CD4-positive, alpha-beta T cell treated with Interleukin-21 for 1 hour (primary cell): Measurements from ENCODE around the gene RPS10.
A peak's percentile ranks its signal among the peaks of the same experiment; 100 is the strongest.

Experiments
- DNase-seq: peaks from one replicate; pipeline ENCODE4 v3.0.0-alpha.2; 2020

RPS10 gene

GRCh38 chr6:34425498-34426410 is at the start of gene RPS10:
Gene RPS10, minus strand, starts transcription at chr6:34426069. Its CDS starts 848 bp downstream, at chr6:34425221.
- peak; percentile 91 for DNase-seq

DNA sequence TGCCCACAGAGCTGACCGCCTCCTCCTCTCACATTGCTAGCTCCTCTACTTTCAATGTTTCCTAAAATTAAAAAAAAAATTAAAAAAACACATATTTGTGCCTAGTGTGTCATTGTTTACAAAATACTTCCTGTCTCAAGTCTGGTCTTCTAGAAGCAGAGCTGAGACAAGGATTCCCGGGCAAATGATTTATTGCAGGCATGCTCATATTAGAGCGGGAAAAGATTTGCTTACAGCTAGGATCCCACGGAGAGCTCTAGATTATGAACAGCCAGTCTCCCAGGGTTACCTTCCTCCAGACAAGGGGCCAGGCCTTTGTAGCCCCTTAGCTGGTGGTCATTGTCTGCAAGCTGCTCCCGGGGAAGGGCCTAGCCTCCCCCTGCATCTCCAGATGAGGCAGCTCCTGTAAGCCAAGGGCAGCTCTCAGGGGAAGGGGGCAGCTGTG is 49.4 kb upstream of the RPS10 start:
- DNase-seq: no peak

DNA sequence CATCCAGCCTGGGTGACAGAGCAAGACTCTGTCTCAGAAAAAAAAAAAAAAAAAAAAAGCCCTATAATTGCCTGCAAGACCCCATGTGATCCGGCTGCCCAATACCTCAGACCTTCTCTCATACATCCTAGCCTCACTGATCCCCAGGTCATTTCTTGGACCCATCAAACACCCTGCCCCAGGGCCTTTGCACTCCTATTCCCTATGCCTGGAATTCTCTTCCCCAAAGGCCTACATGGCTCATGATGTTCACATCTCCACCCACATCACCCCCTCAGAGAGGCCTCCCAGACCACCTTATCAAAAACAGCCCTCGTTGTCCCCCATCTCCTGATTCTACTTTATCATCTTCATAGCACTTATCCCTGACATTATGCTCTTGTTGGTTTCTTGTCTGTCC is 48.9 kb upstream of the RPS10 start:
- DNase-seq: no peak

GRCh38 chr6:34473967-34474366 is 48.1 kb upstream of the RPS10 start:
- no peak for DNase-seq

DNA sequence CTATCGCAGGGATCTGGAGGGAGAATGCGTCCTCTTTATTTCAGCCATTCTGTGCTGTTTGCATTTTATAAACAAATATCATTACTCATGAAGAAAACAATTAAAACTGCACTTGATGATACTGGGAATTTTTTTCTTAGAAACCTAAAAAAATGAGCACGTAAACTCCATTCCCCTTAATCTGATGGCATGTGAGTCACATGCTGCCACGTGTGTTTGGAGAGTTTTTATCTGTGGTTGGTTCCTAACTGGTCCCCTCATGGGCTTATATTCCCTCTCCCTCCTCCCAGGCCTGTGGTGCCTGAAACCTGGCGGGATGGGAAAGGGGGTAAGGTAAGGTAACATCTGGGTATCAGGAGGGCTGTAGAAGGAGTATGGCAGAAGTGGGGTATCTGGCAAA is 46.6 kb upstream of the RPS10 start:
- DNase-seq: no peak

GRCh38 chr6:34469499-34469898 is 43.6 kb upstream of the RPS10 start:
- DNase-seq: no peak

GRCh38 chr6:34468378-34468892 is 42.6 kb upstream of the RPS10 start:
- no peak for DNase-seq

DNA sequence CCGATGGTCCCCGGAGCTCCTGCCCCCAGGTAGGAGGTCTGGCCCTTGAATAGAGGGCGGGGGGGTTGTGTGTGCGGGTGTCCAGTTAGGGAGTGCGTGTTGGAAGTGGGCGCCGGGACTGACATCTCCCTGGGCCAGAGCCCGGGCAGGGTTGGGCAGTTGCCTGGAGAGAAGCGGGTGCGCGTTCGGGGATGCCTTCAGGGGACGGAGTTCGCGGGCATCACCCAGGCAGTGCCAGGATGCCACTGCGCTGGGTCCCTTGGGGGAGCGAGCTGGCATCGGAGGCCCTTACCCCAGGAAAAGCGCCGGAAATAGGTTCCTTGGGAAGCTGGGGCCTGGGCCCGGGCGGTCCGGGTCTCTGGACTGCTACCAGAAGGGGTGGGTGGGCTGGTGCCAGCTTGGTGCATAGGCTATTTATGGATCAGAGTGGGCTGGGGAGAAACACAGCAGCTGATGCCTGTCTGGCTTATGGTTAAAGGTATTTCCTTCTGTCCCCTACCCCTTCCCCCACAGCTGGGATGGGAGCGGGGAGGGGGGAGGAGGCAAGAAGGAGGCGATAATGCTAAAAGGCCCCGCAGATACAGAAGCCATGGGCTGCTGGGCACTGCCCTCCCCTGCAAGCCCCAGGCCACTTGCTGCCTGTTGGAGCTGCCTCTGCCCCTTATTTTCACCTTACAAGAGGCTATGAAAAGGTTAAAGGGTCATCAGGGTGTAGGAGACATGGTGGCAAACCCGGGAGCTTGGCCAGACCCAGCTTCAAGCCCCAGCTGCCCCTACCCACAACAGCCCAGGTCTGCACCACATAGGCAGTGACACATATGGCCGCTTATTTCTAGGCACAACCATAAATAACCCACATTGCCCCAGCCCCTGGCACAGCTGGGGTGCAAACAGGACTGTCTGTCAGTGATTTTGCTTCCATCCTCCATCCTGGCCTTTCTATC is 40.6 kb upstream of the RPS10 start:
- no peak for DNase-seq

DNA sequence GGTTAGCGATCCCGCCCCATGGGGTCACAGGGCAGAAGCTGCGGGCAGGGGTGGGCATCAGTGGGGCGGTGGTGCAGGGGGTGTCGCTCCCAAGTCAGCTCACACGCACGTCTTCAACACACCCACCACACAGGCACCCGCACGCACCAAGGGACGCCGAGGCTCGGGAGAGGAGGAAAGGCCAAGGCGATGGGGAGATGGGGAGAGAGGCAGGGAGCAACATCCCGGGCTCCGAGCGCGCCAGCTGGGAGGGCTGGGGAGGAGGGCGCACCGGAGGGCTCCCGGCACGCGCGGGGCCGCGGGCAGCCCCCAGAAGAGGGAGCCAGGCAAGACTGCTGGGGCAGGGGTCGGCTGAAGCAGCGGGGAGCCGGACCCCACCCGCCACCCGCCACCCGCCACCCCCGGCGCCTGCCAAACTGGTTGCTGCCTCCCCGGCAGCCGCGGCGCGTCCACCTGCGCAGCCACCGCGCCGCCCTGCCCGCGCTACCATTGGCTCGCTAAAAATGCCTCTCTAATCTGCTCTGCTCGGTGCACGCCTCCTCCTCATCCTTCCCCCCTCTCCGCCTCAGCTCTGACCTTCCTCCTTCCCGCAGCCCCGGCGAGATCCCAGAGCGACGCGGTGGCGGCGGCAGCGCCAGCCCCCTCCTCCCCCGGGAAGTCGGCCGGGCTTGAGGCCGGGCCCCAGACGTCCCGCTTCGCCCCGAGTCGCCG is 39.8 kb upstream of the RPS10 start, which contains the start of gene PACSIN1:
TSS of gene PACSIN1 (plus strand) at position 546 of the 711 bp plus-strand sequence. CDS start 60,230 bp downstream, outside the sequence.
- DNase-seq: peak; percentile 20

- DNase-seq: no peak
These were observed 38.0 kb upstream of the RPS10 start for GRCh38 chr6:34463849-34464248.

DNA sequence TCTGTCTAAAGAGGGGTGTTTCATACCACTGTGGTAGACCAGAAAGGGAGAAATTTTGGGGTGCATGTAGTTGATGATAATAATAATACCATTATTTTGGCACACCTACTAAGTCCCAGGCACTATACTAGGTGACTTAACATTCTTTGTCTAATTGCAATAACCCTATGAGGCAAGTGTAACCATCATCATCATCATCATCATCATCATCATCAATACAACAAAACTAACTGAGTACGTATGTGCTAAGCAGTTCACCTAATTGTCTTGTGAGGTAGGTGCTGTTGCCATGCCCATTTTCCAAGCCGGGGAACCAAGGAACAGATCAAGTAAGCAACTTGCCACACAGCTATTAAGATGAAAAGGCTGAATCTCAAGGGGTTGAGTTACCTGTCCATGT is 37.4 kb upstream of the RPS10 start:
- no peak for DNase-seq

GRCh38 chr6:34462551-34462971 is 36.7 kb upstream of the RPS10 start:
- no peak for DNase-seq

DNA sequence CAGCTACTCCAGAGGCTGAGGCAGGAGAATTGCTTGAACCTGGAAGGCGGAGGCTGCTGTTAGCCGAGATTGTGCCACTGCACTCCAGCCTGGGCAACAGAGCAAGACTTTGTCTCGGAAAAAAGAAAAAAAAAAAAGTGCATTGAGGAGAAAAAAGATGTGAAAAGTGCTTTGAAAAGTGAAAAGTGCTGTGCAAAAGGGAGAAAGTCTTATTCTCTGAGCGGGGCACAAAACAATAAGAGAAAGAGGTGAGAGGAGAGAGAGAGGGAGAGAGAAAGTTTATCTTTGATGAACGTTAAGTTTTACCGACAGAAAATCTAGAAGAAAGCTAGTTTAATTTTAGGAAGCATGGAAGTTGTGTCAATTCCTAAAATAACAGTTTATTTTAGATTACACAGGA is 36.1 kb upstream of the RPS10 start:
- DNase-seq: no peak

GRCh38 chr6:34460796-34461507 is 35.1 kb upstream of the RPS10 start:
- no peak for DNase-seq

DNA sequence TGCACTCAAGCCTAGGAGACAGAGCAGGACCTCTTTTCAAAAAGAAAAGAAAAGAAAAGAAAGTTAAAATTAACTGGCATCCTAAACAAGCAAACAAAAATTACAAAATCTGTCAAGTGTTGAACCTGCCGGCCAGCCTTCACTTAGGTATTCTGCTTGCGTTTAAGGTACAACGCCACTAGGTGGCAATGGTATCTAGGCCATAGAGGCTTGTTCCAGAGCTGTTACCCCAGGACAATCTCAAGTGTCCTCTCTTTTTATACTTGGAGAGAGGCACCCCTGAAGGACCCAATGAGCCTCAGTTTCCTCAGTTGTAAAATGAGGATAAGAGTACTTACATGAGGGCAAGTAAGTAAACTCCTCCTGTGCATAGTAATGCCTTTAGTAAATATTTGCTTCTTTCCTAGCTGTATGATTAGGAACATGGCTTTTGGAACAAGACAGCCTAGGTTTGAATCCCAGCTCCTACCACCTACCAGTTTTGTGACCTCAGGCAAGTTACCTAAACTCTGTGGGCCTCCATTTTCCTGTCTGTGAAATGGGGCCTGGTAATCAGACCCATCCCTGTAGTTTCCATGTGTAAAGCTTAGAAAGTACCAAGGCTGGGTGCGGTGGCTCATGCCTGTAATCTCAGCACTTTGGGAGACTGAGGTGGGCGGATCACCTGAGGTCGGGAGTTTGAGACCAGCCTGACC is 34.2 kb upstream of the RPS10 start:
- peak; percentile 66 for DNase-seq

GRCh38 chr6:34457742-34458735 is 32.2 kb upstream of the RPS10 start:
- DNase-seq: no peak

GRCh38 chr6:34457382-34457741 is 31.5 kb upstream of the RPS10 start:
- no peak for DNase-seq

GRCh38 chr6:34455831-34456230 is 30.0 kb upstream of the RPS10 start:
- DNase-seq: no peak

- DNase-seq: no peak
These were observed 25.3 kb upstream of the RPS10 start for GRCh38 chr6:34451192-34451591.

GRCh38 chr6:34447910-34448309 is 22.0 kb upstream of the RPS10 start:
- DNase-seq: no peak
